ENCODE results near the gene SHC4. TPM values are rescaled to one million over a fixed set of nuclear protein-coding genes. Genes with fewer than 3 reads are reported as not detected.

The SHC4 gene
- total and polyA plus RNA-seq, 9 of the 15 experiments (the other 6 are each of a cell fraction or from before 2014, with no cell fraction given), result 0.43 to 1.2 (median 0.67) TPM

- POLR2A ChIA-PET, result no interaction called here
- in situ Hi-C loops (cut with MboI) (no loop called here), intact Hi-C loops (cut with micrococcal nuclease) (no loop called here)
- Histone ChIP-seq H3K27ac (ENCODE audit: extremely low read depth, low read depth, low read length) (no peak overlapping the region), H3K36me3 (ENCODE audit: control insufficient read depth, insufficient read depth, low read length) (peaks cover 40% of the 10 kb centered on the region), H3K4me2 (ENCODE audit: insufficient read depth, low read length) (no peak overlapping the region), H3K79me2 (ENCODE audit: control insufficient read depth, insufficient read depth, low read length) (no peaks in the 10 kb centered on the region), H3K9ac (ENCODE audit: insufficient read depth in 1 of 2, low read depth in 2 of 2, low read length in 2 of 2) (no peak overlapping the region), H3K4me3 (no peak overlapping the region), H3K27me3 (ENCODE audit: control insufficient read depth in 2 of 2, insufficient read depth in 2 of 2, low read length in 2 of 2) (no peaks in the 10 kb centered on the region), H4K20me1 (replicated peaks; ENCODE audit: control insufficient read depth, insufficient read depth, low read length) (no peaks in the 10 kb centered on the region), H3K4me1 (replicated peaks in 1 of 2; ENCODE audit: control insufficient read depth in 2 of 2, insufficient read depth in 2 of 2, low read length in 2 of 2) (no peaks in the 10 kb centered on the region), H2AFZ (ENCODE audit: low read depth, low read length) (no peak overlapping the region), H3K9me3 (replicated peaks; ENCODE audit: control insufficient read depth, insufficient read depth, low read depth, low read length) (no peaks in the 10 kb centered on the region), H3K9me1 (ENCODE audit: control insufficient read depth, insufficient read depth, low read length) (no peaks in the 10 kb centered on the region)
- peak; percentile 96 for TF ChIP-seq SPI1 (IDR thresholded peaks at IDR 0.05; ENCODE audit: borderline replicate concordance, low read depth, low read length)
- TF ChIP-seq SAFB (IDR thresholded peaks at IDR 0.05; ENCODE audit: borderline replicate concordance, low read depth, low read length), result no peak
- TF ChIP-seq ETS2 (tag; IDR thresholded peaks at IDR 0.05; ENCODE audit: borderline replicate concordance, poor library complexity, severe bottlenecking), result no peak
- 88% methylated on average over 1 of the region's 1 CpG for WGBS (ENCODE audit: insufficient coverage, low coverage, missing lambda C conversion rate)
- DNase-seq (ENCODE audit: extremely low read depth in 1 of 4, low spot score in 3 of 4) (no peak), FAIRE-seq (no peak), ATAC-seq (no peak; the same call in 2 of the 3 replicates)
- BruUV-seq (replicated peaks), result no TSS peak
- CTCF ChIA-PET (ENCODE audit: low intra/inter-chr PET ratio), result no interaction called here
Measured at GRCh38 chr15:48992545-48992944, 28.8 kb upstream of the SHC4 start.

DNA sequence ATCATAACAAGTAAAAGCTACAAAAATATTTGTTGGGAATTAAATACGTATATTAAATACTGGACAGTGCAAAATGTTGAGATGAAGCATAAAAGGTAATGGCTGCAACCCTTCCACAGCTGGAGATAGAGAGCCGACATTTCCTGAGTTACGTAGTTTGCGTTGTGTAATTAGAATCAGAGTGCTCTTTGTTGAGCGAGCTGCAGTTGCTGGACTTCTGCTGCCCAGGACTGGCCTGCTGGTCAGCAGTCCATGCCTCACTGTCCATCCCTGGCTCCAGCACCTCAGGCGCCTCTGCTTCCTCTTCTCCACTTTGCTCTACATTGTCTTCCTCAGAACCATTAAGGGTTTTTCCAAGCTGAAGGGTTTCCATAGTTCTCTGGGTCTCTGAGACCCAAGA, 28.4 kb upstream of the SHC4 start:
- Histone ChIP-seq H4K20me1 (replicated peaks; ENCODE audit: control insufficient read depth, insufficient read depth, low read length) (no peaks in the 10 kb centered on the region), H3K4me3 (no peak overlapping the region), H3K9me3 (replicated peaks; ENCODE audit: control insufficient read depth, insufficient read depth, low read depth, low read length) (no peaks in the 10 kb centered on the region), H3K9ac (ENCODE audit: insufficient read depth in 1 of 2, low read depth in 2 of 2, low read length in 2 of 2) (no peak overlapping the region), H3K36me3 (ENCODE audit: control insufficient read depth, insufficient read depth, low read length) (peaks cover 40% of the 10 kb centered on the region), H3K4me2 (ENCODE audit: insufficient read depth, low read length) (no peak overlapping the region), H3K79me2 (ENCODE audit: control insufficient read depth, insufficient read depth, low read length) (no peaks in the 10 kb centered on the region), H2AFZ (ENCODE audit: low read depth, low read length) (no peak overlapping the region), H3K27ac (ENCODE audit: extremely low read depth, low read depth, low read length) (no peak overlapping the region), H3K9me1 (ENCODE audit: control insufficient read depth, insufficient read depth, low read length) (no peaks in the 10 kb centered on the region), H3K27me3 (ENCODE audit: control insufficient read depth in 2 of 2, insufficient read depth in 2 of 2, low read length in 2 of 2) (no peaks in the 10 kb centered on the region), H3K4me1 (replicated peaks in 1 of 2; ENCODE audit: control insufficient read depth in 2 of 2, insufficient read depth in 2 of 2, low read length in 2 of 2) (no peaks in the 10 kb centered on the region)
- no TSS peak for BruUV-seq (replicated peaks)
- WGBS (ENCODE audit: insufficient coverage, low coverage, missing lambda C conversion rate), result 93% methylated on average over 5 of the region's 6 CpGs
- DNase-seq (ENCODE audit: extremely low read depth in 1 of 4, low spot score in 3 of 4), result no peak
- CTCF ChIA-PET (ENCODE audit: low intra/inter-chr PET ratio), result no interaction called here
- in situ Hi-C loops (cut with MboI), result no loop called here
- no peak for ATAC-seq
- POLR2A ChIA-PET, result no interaction called here
- intact Hi-C loops (cut with micrococcal nuclease), result no loop called here
- FAIRE-seq, result no peak
- TF ChIP-seq ZNF124 (CRISPR knock-in tag; IDR thresholded peaks at IDR 0.05) (no peak), ZNF41 (CRISPR knock-in tag; conservative IDR thresholded peaks at IDR 0.05) (no peak), ZNF140 (CRISPR knock-in tag; IDR thresholded peaks at IDR 0.05) (no peak), ZSCAN29 (IDR thresholded peaks at IDR 0.05) (no peak), HBP1 (CRISPR knock-in tag; IDR thresholded peaks at IDR 0.05) (no peak), HLTF (IDR thresholded peaks at IDR 0.05) (no peak), ZNF785 (CRISPR knock-in tag; IDR thresholded peaks at IDR 0.05) (no peak), NR2C2 (CRISPR knock-in tag; IDR thresholded peaks at IDR 0.05) (no peak), NR2C2 (tag; IDR thresholded peaks at IDR 0.05) (no peak), HDAC2 (IDR thresholded peaks at IDR 0.05) (no peak), KDM2B (CRISPR knock-in tag; IDR thresholded peaks at IDR 0.05) (no peak), ZNF384 (IDR thresholded peaks at IDR 0.05; ENCODE audit: low read depth, low read length) (no peak), POLR2H (tag; IDR thresholded peaks at IDR 0.05; ENCODE audit: low read depth) (no peak), SMAD2 (IDR thresholded peaks at IDR 0.05; ENCODE audit: low read depth, low read length) (no peak), CBX2 (IDR thresholded peaks at IDR 0.05; ENCODE audit: insufficient read depth, low read length, poor library complexity, severe bottlenecking) (no peak)

Data from K562 (cell line).